ENCODE measurements around the gene SMARCD2. TPM values are rescaled to one million over a fixed set of nuclear protein-coding genes. Genes with fewer than 3 reads are reported as not detected.

Gene SMARCD2
- total RNA-seq, 1 experiment from 2014 or later = 73.6 TPM

DNA sequence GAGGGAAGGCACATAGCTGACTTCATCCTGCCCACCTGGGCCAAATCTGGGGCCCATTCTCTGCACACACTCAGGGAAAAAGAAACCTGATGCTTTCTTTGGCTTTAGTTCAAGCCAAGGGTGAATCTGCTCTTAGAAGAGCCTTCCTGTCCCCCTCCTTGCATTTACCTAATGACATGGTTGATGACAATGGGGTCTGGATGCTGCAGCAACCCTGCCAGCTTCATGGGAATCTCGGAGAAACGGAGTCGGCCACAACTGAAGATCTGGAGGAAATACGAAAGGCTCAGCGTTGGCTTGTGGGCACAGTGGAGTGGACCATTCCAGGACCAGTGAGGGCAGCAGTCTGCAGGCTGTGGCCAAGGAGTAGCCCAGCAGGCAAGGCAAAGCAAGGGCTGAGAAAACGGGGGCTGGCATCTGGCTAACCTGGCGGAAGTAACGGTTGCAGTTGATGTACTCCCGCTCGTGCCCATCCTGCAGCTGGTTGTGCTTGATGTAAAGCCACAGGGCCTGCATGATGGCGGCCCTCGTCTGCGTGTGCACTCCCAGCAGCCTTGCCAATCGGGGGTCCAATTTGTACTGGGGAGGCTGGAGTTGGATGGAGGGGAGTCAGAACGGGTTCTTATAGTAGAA, 8.6 kb downstream of the SMARCD2 start:
- DNase-seq (ENCODE audit: extremely low read depth, low read depth) = no peak

DNA sequence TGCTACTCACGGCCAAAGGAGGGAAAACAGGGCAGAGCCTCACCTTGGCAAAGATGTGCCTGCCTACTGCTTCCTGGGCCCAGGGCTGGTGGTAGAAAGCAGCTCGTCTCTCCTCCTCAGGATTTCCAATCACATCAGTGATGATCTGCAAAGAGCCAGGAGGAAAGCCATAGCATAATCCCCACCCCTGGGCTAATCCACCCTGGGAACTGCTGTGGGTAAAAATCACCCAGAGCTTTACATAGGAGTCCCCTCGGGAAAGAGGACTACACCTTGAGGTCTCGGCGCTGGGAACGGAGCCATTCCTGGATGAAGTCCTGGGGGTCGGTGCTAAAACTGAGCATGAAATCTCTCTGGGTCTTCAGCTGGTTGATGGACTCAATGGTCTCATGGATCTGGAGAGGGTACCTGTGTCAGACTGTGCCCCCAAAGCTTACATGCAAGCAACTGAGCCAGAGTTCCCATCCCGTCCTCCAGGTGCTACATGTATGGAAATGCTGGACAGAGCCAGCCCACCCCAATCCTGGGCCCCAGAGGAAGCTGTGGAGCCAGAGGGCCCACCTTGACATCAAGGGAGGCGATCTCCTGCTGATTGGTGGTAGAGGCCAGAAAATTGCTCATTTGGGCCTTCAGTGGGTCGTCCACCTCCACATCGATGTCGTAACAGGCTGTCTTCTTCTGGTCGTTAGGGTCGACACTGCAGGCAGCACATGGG, 9.3 kb downstream of the SMARCD2 start:
- no peak for DNase-seq (ENCODE audit: extremely low read depth, low read depth)

DNA sequence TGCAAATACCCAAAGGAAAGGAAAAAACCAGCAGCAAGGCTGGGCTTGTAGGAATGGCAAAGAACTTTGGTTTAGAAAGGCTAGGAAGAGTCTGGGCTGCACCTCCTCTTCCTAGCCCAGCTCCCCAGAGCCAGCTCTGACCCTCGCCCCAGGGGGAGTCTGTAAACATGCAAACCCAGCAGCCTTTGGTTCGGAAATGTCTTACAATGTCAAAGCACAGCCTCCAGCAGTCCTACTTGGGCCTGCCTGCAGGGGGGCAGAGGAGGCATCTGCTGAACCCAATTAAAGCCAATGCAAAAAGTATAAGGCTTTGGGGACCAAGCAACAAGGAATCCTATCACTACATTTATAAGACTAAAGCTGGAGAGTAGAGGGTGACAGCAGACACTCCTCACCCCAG, 10.0 kb downstream of the SMARCD2 start:
- DNase-seq (ENCODE audit: extremely low read depth, low read depth) = no peak

DNA sequence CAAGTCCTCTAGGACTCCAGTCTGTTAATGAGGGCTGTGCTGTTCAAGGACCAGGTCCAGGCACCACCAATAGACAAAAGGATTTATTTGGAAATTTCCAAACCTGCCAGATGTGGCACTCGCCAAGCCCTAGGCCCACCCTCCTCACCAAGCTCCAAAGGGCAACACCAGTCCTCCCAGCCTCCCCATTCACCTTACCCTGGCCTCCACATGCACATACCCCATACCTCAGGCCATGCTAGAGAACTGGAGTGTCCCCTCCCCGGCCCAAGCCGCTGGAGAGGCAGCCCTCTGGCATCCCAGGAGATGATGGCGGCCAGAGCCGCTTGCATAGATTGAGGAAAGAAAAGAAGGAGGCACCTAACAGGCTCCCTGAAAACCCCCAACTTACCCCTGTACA, 10.5 kb downstream of the SMARCD2 start:
- DNase-seq (ENCODE audit: extremely low read depth, low read depth) = no peak

DNA sequence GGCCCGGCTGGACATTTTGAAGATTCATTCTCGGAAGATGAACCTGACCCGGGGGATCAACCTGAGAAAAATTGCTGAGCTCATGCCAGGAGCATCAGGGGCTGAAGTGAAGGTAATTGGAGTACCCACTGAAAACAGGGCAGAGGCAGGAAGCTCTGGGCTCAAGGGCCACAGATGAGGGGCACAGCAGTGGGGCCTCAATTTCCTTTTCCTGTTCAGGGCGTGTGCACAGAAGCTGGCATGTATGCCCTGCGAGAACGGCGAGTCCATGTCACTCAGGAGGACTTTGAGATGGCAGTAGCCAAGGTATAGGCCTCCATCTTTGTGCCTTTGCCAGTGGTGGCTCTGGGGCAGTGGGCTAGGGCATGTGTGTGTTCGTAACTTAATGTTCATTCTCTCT, 11.0 kb downstream of the SMARCD2 start:
- no peak for DNase-seq (ENCODE audit: extremely low read depth, low read depth)

DNA sequence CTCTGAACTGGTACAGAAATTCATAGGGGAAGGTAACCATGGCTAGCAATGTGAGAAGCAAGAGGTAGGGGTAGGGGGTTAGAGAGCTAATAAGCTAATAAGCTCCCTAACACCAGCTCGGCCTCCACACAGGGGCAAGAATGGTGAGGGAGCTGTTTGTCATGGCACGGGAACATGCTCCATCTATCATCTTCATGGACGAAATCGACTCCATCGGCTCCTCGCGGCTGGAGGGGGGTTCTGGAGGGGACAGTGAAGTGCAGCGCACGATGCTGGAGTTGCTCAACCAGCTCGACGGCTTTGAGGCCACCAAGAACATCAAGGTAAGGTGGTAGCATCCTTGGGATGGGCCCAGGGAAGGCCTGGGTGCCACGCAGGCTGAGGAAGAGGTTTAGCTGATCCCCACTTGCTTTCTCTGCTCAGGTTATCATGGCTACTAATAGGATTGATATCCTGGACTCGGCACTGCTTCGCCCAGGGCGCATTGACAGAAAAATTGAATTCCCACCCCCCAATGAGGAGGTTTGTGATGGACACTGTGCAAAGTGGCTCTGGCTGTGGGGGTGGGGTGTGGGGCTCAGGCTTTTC, 11.5 kb downstream of the SMARCD2 start:
- no peak for DNase-seq (ENCODE audit: extremely low read depth, low read depth)

DNA sequence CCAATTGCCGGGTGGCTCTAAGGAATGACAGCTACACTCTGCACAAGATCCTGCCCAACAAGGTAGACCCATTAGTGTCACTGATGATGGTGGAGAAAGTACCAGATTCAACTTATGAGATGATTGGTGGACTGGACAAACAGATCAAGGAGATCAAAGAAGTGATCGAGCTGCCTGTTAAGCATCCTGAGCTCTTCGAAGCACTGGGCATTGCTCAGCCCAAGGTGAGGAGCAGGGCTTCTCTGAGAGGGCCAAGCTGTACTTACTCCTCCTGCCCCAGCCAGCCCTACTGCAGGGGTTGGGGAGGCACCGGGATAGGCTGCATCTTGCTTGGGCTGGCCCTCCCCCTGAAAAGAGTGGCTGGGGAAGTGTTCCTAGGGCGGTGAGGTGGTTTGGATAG, 12.2 kb downstream of the SMARCD2 start:
- DNase-seq (ENCODE audit: extremely low read depth, low read depth) = no peak

DNA sequence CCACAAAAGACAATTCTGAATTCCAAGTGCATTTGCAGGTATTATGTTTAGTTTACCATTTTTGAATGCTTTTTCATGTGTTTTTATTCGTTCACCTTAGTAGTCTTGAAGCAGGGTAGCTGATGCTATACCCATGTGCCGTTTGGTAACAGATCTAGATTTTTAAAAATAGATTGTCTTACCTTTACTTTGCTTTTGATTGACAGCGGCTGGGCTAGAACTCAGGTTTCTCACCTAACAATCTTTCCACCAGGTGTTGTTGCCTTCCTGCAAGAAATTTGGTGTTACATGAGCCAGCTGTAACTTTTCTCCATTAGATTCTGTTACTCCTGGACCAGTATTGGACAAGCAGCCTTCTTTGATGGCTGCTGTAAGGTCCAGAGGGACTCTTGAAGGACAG, 13.5 kb downstream of the SMARCD2 start:
- DNase-seq (ENCODE audit: extremely low read depth, low read depth) = no peak

DNA sequence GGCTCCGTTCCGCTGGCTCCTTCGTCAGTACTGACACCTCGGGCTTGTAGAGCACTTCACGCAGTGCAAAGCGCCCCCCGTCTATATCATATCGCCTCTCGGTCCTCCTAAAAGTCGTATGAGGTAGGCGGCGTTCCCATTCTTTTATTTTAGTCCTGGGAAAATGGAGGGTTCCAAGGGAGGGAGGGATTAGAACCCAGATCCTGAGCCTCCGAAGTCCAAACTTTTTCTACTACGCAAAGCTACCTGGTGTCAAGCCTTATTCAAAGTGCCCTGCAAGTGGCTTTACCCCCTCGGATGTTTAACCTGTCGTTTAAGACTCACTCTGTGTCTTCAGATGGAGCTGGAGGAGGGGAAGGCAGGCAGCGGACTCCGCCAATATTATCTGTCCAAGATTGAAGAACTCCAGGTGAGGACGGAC, 14.7 kb downstream of the SMARCD2 start:
- no peak for DNase-seq (ENCODE audit: extremely low read depth, low read depth)

DNA sequence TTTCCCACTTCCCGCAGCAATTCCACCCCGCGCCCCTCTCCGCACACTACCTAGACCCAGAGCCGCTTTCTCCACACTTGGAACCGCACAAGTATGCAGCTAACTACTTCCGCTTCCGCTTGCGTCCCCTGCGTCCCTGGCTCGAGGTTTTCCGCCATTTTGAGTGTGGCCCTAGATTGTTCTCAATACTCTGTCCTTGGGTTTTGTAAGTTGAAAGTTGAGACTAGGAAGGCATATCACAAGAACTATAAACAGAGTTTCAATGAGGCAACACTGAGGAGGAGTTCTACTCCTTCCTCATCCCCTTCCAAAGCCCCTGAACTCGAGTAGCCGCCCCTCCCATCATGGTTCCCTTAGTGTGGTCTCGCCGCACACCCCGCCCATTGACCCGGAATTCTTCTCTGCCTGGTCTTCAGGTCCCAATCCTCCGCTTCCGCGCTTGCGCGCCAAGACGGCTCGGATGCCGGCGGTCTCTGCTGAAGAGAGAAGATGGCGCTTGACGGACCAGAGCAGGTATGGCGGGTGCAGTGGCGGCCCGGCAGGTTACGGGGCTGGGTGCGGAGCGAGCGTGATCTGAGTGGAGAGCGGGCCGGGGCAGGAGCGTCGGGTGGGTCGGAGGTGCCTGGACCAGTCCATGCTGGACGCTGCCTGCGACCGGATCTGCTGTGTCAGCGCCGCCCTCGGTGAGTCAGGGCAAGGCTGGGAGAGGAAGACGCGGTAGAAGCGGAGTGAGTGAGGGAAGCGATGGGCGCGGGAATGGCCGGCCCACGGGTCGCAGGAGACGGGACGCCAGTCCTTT, 15.3 kb downstream of the SMARCD2 start, which contains the start of the genes FTSJ3 and PSMC5:
FTSJ3 (minus strand) TSS at position 662 of the 799 bp plus-strand sequence. CDS start 761 bp downstream, outside the sequence.
PSMC5 (plus strand) TSS at position 430 of the 799 bp plus-strand sequence; CDS start at position 490, 60 bp downstream.
- peak; percentile 95 for DNase-seq (ENCODE audit: extremely low read depth, low read depth)

DNA sequence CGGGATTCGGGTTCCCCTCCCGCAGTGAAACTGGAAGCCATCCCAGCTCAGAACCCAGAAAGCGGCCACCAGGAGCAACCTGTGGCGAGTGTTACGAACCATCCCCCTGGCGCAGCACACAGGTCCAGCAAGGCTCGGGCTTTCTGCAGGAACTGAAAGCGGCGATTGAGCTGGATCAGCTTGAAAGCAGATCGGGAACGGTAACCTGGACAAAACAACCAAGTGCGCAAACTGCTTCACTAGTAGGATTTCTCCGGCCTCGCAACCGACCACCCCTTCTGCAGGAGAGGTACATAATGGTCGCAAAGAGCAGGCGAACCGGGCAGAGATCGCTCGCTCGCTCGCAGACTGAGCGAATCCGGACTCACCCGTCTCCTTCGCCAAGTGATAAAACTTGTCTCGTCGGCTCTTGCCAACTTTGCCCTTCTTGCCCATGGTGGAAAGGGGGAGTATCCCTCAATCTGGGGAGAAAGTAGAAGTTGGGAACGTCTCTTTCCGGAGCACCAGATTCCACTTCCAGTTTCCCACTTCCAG, 15.9 kb downstream of the SMARCD2 start:
- no peak for DNase-seq (ENCODE audit: extremely low read depth, low read depth)

DNA sequence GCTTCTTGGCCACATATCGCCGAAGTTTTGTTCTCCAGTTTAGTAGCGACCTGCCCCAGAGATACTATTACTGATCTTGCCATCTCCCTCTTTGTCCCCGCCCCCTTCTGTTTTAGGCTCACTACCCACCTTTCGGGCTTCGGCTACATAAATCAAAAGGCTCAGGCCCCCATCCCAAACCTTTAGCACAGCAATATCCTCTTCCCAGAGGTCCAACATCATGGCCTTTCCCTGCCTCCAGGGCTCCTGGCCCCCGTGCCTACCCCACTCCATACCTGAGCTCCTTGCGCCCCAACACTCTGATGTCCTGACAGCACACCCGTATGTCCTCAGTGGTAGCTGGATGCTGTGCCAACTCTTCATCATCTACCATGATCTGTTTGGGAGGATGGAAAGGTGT, 18.1 kb downstream of the SMARCD2 start:
- DNase-seq (ENCODE audit: extremely low read depth, low read depth) = no peak

DNA sequence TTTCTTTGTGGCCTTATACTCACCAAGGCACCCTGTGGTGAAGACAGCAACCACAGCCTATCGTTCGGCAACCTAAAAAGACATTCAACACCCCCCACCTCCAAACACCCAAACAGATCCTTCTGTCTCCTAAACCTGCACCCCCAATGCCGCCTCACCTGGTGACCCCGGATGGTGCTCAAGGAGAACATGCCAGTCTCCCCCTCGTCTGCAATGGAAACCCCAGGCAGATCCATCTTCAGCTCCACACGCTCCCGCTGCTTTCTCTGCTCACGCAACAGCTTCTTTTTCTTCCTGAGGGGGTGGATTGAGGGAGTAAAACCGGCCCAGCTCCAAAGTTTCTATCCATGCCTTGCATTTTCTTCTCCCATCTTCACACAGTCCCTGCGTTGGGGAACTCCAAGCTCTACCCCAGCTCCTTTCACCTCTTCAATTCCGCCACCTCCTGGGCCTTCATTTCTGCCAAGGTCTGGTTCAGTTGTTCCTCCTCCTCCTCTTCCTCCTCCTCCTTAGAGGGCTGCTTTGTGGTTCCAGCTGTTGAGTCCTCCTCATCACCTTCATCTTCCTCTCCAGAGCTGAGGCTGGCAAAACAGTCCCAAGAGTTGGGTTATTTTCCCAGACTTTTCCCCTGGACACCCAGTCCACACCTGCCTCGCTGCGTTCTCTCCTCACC, 18.7 kb downstream of the SMARCD2 start:
- no peak for DNase-seq (ENCODE audit: extremely low read depth, low read depth)

DNA sequence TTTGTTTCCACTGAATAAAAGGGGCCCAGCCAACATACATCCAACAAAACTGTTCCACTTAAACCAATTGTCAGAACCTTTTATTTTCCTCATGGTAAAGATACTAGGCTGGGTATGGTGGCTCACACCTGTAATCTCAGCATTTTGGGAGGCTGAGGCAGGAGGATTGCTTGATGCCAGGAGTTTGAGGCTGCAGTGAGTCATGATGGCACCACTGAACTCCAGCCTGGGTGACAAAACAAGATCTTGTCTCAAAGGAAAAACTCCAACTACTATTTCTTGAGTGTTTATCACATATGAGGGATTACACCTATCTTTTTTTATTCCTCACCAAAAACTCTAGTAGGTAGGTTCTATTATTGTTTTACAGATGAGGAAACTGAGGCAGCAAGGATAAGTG, 19.9 kb downstream of the SMARCD2 start:
- no peak for DNase-seq (ENCODE audit: extremely low read depth, low read depth)

DNA sequence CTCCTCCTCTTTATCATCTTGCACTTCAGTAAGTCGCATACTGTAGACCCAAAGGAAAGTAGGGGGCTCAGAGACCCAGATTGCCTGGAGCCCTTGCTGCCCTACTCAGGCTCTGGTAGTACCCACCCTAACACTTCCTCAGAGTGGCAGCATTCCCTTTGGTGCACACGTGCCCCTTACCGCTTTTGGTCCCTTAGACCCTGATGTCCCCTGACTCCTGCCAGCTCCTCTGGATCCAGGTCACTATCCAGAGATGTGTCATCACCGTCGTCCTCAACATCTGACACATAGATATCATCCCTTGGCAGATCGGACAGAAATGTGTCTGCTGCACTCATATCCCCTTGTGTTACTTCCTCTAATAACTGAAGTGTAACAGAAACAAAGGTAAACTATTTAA, 20.7 kb downstream of the SMARCD2 start:
- no peak for DNase-seq (ENCODE audit: extremely low read depth, low read depth)

DNA sequence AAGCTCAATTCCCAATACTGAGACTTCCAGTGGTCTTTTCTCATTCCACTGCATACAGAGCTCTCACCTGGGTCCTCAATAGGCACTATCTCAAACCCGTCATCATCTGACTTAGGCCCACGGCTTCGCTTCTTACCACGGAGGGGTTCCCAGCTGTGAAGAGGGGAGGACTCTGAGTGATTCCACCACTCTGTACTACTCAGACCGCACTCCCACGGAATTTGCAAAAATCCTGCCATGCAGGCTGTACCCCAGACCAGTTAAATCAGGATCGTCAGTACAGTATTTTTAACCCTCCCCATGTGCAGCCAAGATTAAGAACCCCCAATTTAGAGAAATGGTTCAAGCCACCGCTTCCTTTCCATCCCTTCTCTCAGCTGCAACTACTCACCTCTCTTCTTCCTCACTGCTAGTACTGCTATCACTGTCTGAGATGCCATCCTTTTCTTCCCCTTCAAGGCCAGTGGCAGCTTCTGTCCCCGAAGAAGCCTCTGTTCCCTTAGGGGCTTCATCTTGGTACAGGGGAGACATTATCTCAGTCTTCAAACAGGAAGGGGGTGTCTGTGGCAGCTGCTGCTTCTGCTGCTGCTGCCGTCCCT, 21.4 kb downstream of the SMARCD2 start:
- no peak for DNase-seq (ENCODE audit: extremely low read depth, low read depth)

DNA sequence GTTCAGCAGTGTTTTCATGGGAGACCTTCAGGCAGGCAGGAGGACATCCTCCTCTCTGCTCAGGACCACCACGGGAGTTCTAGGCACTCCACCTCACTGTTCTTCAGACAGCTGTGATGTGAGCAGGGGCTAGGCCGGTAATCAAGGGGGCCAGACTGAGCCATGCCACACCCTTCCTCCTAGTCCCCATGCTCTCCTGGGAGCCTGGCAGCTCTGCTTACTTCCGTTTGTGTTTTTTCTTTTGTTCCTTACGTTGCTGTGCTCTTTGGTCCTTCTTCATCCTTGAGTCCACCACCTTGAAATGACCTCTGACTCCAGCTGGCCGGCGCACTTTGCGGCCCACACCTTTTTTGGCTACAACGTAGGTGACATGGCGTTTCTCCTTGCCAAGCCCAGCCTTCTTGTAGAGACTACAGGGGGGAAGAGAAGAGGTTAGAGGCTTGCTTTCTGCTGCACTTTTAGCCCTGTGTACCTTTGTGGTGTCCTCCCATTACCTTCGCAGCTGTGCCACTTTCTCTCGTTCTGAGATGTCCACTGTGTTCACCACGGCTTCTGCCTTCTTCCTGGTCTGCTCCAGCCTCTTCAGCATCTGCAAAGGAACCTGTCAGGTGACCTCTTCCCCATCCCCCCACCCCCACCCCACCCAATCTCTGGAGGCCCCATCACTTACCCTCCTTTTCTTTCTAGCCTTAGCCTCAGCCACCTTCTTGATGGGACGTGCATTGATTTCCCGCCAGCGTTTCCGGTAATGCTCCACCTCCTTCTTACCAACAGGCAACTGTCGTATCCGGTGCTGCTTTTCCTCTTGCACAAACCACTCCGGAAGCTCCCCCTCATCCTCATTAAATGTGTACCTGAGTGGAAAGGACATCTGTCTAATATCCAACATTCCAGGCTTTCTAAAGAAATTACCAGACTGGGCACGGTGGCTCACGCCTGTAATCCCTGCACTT, 22.6 kb downstream of the SMARCD2 start:
- DNase-seq (ENCODE audit: extremely low read depth, low read depth) = no peak

DNA sequence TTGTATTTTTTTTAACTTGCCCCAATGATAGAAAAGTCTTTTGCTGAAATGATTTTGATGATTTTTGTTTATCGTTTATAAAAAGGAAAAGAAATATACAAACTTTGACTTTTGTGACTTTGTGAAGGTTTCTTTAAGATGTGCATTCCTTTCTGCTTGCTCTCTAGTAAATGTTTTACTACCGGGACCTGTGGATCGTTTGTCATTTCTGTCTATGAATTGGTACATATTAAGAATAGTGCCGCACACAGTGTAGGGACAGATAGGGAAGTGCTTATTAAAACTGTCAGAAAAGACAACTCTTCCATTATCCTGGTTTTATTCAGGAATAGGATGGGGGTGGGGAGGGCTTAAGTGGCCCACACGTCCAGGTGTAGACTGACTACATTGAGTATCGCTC, 23.4 kb downstream of the SMARCD2 start:
- no peak for DNase-seq (ENCODE audit: extremely low read depth, low read depth)

Data from NCI-H460 (cell line).